Tibial artery (tissue), 4 donors: Measurements from ENCODE around the gene SLC38A7.
"Not testable (repeated sequence)": the region's sequence is repeated elsewhere in the genome, so short reads cannot be mapped to it uniquely, and the experiment has no call there.

Source experiments
- DNase-seq, 2 donors: peaks; one replicate each; pipeline ENCODE4 v3.0.0-alpha.2; 2019
- H3K27ac ChIP-seq, 2 donors: fragments of 200-600 bp; sonication (generic) in 1 of 2; 1 replicate in 1 of 2; 2 replicates in 1 of 2; pipeline ENCODE4 v1.5.1; 2018 to 2019; ENCODE audit warnings: mild to moderate bottlenecking in 1 of 2
- H3K27me3 ChIP-seq, 2 donors: fragments of 200-600 bp; sonication (generic) in 1 of 2; one replicate each; pipeline versions ENCODE4 v1.5.1 to v1.6.0; 2016 to 2019
- H3K36me3 ChIP-seq, 3 donors: fragments of 200-600 bp; sonication (generic) in 2 of 3; one replicate each; pipeline ENCODE4 v1.5.1; 2016 to 2019; ENCODE audit warnings: mild to moderate bottlenecking in 2 of 3
- H3K4me1 ChIP-seq, 4 donors: fragments of 200-600 bp; sonication (generic) in 2 of 4; 1 replicate in 3 of 4; 2 replicates in 1 of 4; pipeline ENCODE4 v1.5.1; 2016 to 2019
- H3K4me3 ChIP-seq, 2 donors: fragments of 200-600 bp; sonication (generic) in 1 of 2; 1 replicate in 1 of 2; 2 replicates in 1 of 2; pipeline ENCODE4 v1.5.1; 2018 to 2019; ENCODE audit warnings: mild to moderate bottlenecking in 2 of 2
- H3K9me3 ChIP-seq, 3 donors: fragments of 200-600 bp; sonication (generic) in 1 of 3; one replicate each; pipeline ENCODE4 v1.5.1; 2016 to 2019
- CTCF ChIP-seq, 2 experiments: fragments of 200-600 bp in 1 of 2; fragments of 450-650 bp in 1 of 2; IDR thresholded peaks; one replicate each; pipeline ENCODE4 v1.5.1; 2017 to 2019; ENCODE audit warnings: antibody characterized with exemption in 2 of 2, mild to moderate bottlenecking in 1 of 2, moderate library complexity in 1 of 2
- intact Hi-C: fragments of 100-400 bp; cut with DNase I; formaldehyde crosslinking; loops from one replicate; pipeline ENCODE4 v1.15.0; 2023; ENCODE audit warnings: low total_unique reads

Gene SLC38A7

GRCh38 chr16:58639230-58639629 lies 45.3 kb downstream of the SLC38A7 start:
- intact Hi-C loops = no loop called here
- Histone ChIP-seq H3K27ac (no peak overlapping the region), H3K27me3 (no peaks in the 10 kb centered on the region), H3K4me1 (no peaks in the 10 kb centered on the region), H3K36me3 (no peaks in the 10 kb centered on the region), H3K4me3 (no peak overlapping the region), H3K9me3 (no peaks in the 10 kb centered on the region)
- peak in 1 of 2 donors; percentile 1 for DNase-seq
- TF ChIP-seq CTCF (IDR thresholded peaks at IDR 0.05) = no peak

GRCh38 chr16:58638148-58639036 lies 46.2 kb downstream of the SLC38A7 start:
- Histone ChIP-seq H3K4me1 (no peaks in the 10 kb centered on the region), H3K9me3 (no peaks in the 10 kb centered on the region), H3K4me3 (no peak overlapping the region), H3K36me3 (no peaks in the 10 kb centered on the region), H3K27me3 (no peaks in the 10 kb centered on the region), H3K27ac (no peak overlapping the region)
- TF ChIP-seq CTCF (IDR thresholded peaks at IDR 0.05) = peak in 1 of 2 experiments; percentile 11
- intact Hi-C loops = no loop called here
- peak in 1 of 2 donors; percentile 69 for DNase-seq

GRCh38 chr16:58637021-58637420 lies 47.5 kb downstream of the SLC38A7 start:
- H3K27ac ChIP-seq, H3K36me3 ChIP-seq, H3K9me3 ChIP-seq, intact Hi-C loops, H3K4me3 ChIP-seq, H3K27me3 ChIP-seq, H3K4me1 ChIP-seq: not testable (repeated sequence)
- peak in 1 of 2 donors; percentile 19 for DNase-seq

GRCh38 chr16:58636466-58636865 lies 48.1 kb downstream of the SLC38A7 start:
- TF ChIP-seq CTCF (IDR thresholded peaks at IDR 0.05) = no peak
- Histone ChIP-seq H3K4me3 (no peak overlapping the region), H3K36me3 (no peaks in the 10 kb centered on the region), H3K9me3 (no peaks in the 10 kb centered on the region), H3K4me1 (no peaks in the 10 kb centered on the region), H3K27ac (no peak overlapping the region), H3K27me3 (no peaks in the 10 kb centered on the region)
- peak in 1 of 2 donors; percentile 13 for DNase-seq
- intact Hi-C loops = no loop called here

GRCh38 chr16:58635502-58635901 lies 49.1 kb downstream of the SLC38A7 start:
- Histone ChIP-seq H3K4me1 (no peaks in the 10 kb centered on the region), H3K27ac (no peak overlapping the region), H3K4me3 (no peak overlapping the region), H3K9me3 (no peaks in the 10 kb centered on the region), H3K36me3 (no peaks in the 10 kb centered on the region), H3K27me3 (no peaks in the 10 kb centered on the region)
- no peak for TF ChIP-seq CTCF (IDR thresholded peaks at IDR 0.05)
- peak in 1 of 2 donors; percentile 1 for DNase-seq
- intact Hi-C loops = no loop called here

- Histone ChIP-seq H3K36me3 (no peaks in the 10 kb centered on the region), H3K9me3 (no peaks in the 10 kb centered on the region), H3K4me1 (no peaks in the 10 kb centered on the region), H3K27ac (no peak overlapping the region), H3K27me3 (no peaks in the 10 kb centered on the region), H3K4me3 (no peak overlapping the region)
- TF ChIP-seq CTCF (IDR thresholded peaks at IDR 0.05) = no peak
- no peak for DNase-seq
- intact Hi-C loops = no loop called here
These were observed 50.2 kb downstream of the SLC38A7 start for GRCh38 chr16:58634265-58634802.
